GM21390 (cell line): ENCODE data around the gene LRRC59.
"Not testable (repeated sequence)": the region's sequence is repeated elsewhere in the genome, so short reads cannot be mapped to it uniquely, and the experiment has no call there.

Experiments
- ATAC-seq: cut with Tn5 transposase; IDR thresholded peaks from one replicate; pipeline ENCODE4 v1.9.1; 2021; ENCODE audit not compliant: unreplicated experiment

LRRC59 gene

GRCh38 chr17:50424996-50425681 lies 27.8 kb upstream of the LRRC59 start:
- no peak for ATAC-seq

- no peak for ATAC-seq
Observed at GRCh38 chr17:50424246-50424995, 27.1 kb upstream of the LRRC59 start.

GRCh38 chr17:50423553-50424159 lies 26.3 kb upstream of the LRRC59 start:
- no peak for ATAC-seq

GRCh38 chr17:50422738-50423137 lies 25.4 kb upstream of the LRRC59 start:
- no peak for ATAC-seq

- no peak for ATAC-seq
Observed at GRCh38 chr17:50421308-50422051, 24.2 kb upstream of the LRRC59 start.

GRCh38 chr17:50420419-50421112 lies 23.2 kb upstream of the LRRC59 start:
- no peak for ATAC-seq

GRCh38 chr17:50419577-50419976 lies 22.3 kb upstream of the LRRC59 start:
- ATAC-seq, result not testable (repeated sequence)

- ATAC-seq, result no peak
Observed at GRCh38 chr17:50414808-50415207, 17.5 kb upstream of the LRRC59 start.

- ATAC-seq, result no peak
Observed at GRCh38 chr17:50412188-50412732, 14.9 kb upstream of the LRRC59 start.

GRCh38 chr17:50407921-50408320 lies 10.6 kb upstream of the LRRC59 start:
- ATAC-seq, result no peak

- ATAC-seq, result no peak
Observed at GRCh38 chr17:50406578-50406977, 9.3 kb upstream of the LRRC59 start.

GRCh38 chr17:50405351-50405750 lies 8.0 kb upstream of the LRRC59 start:
- ATAC-seq, result not testable (repeated sequence)

- ATAC-seq, result not testable (repeated sequence)
Observed at GRCh38 chr17:50399591-50399990, 2.3 kb upstream of the LRRC59 start.

GRCh38 chr17:50398672-50399071 lies 1.3 kb upstream of the LRRC59 start:
- ATAC-seq, result not testable (repeated sequence)

GRCh38 chr17:50397919-50398285 lies 579 bp upstream of the LRRC59 start:
- ATAC-seq, result no peak

- no peak for ATAC-seq
Observed at GRCh38 chr17:50396261-50397110, 837 bp downstream of the LRRC59 start.

GRCh38 chr17:50394711-50395110 lies 2.6 kb downstream of the LRRC59 start:
- no peak for ATAC-seq

GRCh38 chr17:50393700-50394099 lies 3.6 kb downstream of the LRRC59 start:
- no peak for ATAC-seq

GRCh38 chr17:50392621-50393020 lies 4.7 kb downstream of the LRRC59 start:
- no peak for ATAC-seq

GRCh38 chr17:50389534-50389933 lies 7.8 kb downstream of the LRRC59 start:
- ATAC-seq, result no peak
